ENCODE data around the gene FGFRL1.

DNA sequence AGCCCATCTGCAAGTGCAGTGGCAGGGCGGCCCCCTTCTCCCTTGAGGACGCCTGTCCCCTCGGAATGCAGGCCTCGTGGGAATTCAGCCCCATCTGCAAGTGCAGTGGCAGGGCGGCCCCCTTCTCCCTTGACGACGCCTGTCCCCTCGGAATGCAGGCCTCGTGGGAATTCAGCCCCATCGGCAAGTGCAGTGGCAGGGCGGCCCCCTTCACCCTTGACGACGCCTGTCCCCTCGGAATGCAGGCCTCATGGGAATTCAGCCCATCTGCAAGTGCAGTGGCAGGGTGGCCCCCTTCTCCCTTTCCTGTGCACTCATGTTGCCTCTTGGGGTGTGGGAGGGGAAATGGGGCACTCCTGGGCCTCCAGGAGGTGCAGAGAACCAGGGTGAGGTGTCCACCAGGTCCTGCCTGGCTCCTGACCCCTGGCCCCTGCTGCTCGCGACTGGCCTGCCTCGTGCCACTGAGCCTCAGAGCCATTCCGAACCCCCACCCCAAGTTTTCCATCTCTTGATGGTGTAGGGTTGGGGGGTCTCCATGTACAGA, 11.5 kb upstream of the FGFRL1 start:
- no peak for TF ChIP-seq CTCF (IDR thresholded peaks at IDR 0.05)
- TF ChIP-seq POLR2A (IDR thresholded peaks at IDR 0.05) = no peak
